Measurements from ENCODE around the gene PDE9A. TPM values are rescaled to one million over a fixed set of nuclear protein-coding genes. Genes with fewer than 3 reads are reported as not detected.

Gene PDE9A
- total RNA-seq, 1 donor = not detected

DNA sequence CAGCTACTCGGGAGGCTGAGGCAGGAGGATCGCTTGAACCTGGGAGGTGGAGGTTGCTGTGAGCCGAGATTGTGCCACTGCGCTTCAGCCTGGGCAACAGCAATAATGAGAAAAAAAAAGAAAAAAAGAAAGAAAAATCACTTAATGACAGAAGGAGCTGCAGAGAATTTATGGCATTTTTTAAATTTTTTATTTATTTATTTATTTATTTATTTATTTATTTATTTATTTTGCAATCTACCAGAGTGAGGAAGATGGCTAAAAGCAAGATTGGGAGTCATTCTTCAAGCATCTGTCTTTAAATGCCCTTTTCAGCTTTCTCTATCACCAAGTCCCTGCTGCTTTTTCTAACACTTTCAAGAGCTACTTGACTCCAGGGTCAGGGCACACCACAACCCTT is 134.2 kb downstream of the PDE9A start:
- no peak for DNase-seq (ENCODE audit: low read depth)
- no peak overlapping the region for H3K4me3 ChIP-seq (ENCODE audit: low read depth, low read length)
- TF ChIP-seq, protein P1, sequence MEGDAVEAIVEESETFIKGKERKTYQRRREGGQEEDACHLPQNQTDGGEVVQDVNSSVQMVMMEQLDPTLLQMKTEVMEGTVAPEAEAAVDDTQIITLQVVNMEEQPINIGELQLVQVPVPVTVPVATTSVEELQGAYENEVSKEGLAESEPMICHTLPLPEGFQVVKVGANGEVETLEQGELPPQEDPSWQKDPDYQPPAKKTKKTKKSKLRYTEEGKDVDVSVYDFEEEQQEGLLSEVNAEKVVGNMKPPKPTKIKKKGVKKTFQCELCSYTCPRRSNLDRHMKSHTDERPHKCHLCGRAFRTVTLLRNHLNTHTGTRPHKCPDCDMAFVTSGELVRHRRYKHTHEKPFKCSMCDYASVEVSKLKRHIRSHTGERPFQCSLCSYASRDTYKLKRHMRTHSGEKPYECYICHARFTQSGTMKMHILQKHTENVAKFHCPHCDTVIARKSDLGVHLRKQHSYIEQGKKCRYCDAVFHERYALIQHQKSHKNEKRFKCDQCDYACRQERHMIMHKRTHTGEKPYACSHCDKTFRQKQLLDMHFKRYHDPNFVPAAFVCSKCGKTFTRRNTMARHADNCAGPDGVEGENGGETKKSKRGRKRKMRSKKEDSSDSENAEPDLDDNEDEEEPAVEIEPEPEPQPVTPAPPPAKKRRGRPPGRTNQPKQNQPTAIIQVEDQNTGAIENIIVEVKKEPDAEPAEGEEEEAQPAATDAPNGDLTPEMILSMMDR (IDR thresholded peaks at IDR 0.05; ENCODE audit: insufficient read depth, low read length) = no peak

DNA sequence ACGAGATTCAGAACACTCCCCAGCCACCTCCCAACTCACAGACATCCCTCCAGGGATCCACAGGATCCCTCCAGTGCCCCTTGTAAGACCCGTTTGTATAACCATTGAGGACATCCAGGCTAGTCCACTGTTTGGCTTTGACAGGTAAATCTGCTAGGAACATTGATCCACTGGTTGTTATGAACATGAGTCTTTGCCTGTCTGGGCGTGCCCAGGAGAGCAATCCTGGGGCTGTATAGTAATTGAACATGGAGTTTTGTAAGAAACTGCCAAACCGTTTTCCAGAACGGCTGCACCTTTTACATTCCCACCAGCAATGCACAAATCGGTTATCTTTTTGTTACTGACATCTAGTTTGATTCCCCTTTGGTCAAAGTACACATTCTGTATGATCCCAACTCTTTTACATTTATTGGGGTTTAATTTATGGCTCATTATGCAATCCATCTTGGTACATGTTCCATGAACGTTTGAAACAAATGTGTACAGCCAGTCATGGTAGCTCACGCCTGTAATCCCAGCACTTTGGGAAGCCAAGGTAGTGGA is 137.2 kb downstream of the PDE9A start:
- DNase-seq (ENCODE audit: low read depth) = no peak
- H3K4me3 ChIP-seq (ENCODE audit: low read depth, low read length) = no peak overlapping the region
- TF ChIP-seq, protein P1 (IDR thresholded peaks at IDR 0.05; ENCODE audit: insufficient read depth, low read length) = no peak

DNA sequence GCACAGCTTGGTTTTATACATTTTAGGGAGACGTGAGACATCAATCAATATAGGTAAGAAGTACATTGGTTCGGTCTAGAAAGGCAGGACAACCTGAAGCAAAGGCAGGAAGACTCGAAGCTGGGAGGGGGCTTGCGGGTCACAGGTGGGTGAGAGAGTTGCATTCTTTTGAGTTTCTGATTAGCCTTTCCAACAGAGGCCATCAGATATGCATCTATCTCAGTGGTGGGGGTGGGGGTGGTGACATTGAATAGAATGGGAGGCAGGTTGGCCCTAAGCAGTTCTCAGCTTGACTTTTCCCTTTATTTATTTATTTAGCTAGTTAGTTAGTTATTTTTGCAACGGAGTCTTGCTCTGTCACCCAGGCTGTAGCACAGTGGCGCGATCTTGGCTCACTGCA is 140.4 kb downstream of the PDE9A start:
- TF ChIP-seq, protein P1 (IDR thresholded peaks at IDR 0.05; ENCODE audit: insufficient read depth, low read length) = no peak
- no peak for DNase-seq (ENCODE audit: low read depth)
- H3K4me3 ChIP-seq (ENCODE audit: low read depth, low read length) = no peak overlapping the region

DNA sequence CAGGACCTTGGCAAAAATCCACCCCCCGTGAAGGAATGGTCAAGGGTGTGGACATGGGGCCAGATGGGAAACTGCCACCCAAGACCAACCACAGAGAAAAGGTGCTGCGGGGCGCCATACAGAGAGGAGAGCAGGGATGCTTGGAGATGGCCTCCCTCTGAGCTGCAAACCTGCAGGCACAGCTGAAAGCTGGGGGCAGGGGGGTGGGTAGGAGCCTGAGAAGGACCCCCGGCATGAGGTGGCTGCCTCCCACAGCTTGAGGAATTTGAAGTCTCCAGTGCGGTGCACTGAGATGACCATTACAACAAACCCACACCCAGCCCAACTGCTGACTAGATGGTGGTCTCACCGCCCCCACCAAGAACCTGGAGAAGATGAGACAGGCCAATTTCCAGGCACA is 141.1 kb downstream of the PDE9A start:
- H3K4me3 ChIP-seq (ENCODE audit: low read depth, low read length) = no peak overlapping the region
- no peak for DNase-seq (ENCODE audit: low read depth)
- TF ChIP-seq, protein P1 (IDR thresholded peaks at IDR 0.05; ENCODE audit: insufficient read depth, low read length) = no peak

DNA sequence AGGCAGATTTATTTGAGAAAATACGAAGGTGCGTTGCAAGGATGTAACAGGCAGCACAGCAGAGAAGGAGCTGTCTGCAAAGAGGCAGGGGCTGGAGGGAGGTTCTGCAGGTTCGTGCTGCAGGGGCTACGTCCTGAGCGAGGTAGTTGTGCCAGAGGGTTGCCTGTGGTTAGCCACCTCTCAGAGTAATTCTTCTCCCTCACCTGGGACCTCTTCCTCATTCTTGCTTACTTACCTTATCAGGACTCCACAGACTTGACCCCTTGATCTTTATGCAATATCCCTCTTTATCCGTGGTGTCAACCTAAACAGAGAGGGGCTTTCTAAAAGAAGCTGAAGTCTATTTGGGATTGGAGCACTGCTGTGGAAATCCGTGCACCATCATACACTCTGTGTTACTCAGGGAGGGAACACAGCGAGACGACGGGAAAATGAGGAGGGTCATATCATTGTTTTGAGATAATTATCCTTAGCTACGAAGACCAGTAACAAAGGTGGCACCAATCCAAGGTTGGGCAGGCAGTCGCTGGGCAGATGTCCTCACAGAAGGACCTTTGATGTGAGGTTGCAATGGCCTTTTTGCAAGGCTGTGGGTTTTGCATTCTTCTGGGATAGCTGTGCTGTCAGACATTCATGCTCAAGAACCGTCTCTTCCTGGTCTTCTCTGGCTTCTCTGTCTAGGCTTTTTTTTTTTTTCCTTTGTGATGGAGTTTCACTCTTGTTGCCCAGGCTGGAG is 143.1 kb downstream of the PDE9A start:
- no peak overlapping the region for H3K4me3 ChIP-seq (ENCODE audit: low read depth, low read length)
- DNase-seq (ENCODE audit: low read depth) = no peak
- TF ChIP-seq, protein P1 (IDR thresholded peaks at IDR 0.05; ENCODE audit: insufficient read depth, low read length) = no peak

DNA sequence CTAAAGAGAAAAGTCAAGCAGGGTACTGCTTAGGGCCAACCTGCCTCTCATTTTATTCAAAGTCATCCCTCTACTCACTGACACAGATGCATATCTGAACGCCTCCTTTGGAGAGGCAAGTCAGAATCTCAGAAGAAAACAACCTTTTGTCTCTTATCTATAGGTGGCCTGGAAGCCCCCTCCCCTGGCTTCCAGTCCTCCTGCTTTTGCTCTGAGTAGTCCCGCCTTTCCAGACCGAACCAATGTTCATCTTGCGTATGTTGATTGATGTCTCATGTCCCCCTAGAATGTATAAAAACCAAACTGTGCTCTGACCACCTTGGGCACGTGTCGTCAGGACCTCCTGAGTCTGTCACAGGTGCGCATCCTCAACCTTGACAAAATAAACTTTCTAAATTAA is 144.1 kb downstream of the PDE9A start:
- no peak overlapping the region for H3K4me3 ChIP-seq (ENCODE audit: low read depth, low read length)
- no peak for DNase-seq (ENCODE audit: low read depth)
- TF ChIP-seq, protein P1 (IDR thresholded peaks at IDR 0.05; ENCODE audit: insufficient read depth, low read length) = no peak
